Ovary (tissue), 9 donors: ENCODE measurements around the gene SIKE1. TPM values are rescaled to one million over a fixed set of nuclear protein-coding genes. Genes with fewer than 3 reads are reported as not detected.

Experiments used
- DNase-seq, 5 donors: peaks; one replicate each; pipeline ENCODE4 v3.0.0-alpha.2; 2019 to 2020
- H3K27ac ChIP-seq, 2 donors: fragments of 200-600 bp; one replicate each; pipeline versions ENCODE4 v1.5.1 to v1.8.0; 2019 to 2022
- H3K27me3 ChIP-seq: fragments of 200-600 bp; one replicate; pipeline ENCODE4 v1.8.0; 2022
- H3K36me3 ChIP-seq: fragments of 200-600 bp; sonication (generic); one replicate; pipeline ENCODE4 v1.5.1; 2019
- H3K4me1 ChIP-seq: one replicate; pipeline ENCODE4 v1.8.1; 2013; ENCODE audit warnings: mild to moderate bottlenecking, moderate library complexity; ENCODE audit not compliant: insufficient read depth
- H3K4me3 ChIP-seq: fragments of 200-600 bp; sonication (generic); one replicate; pipeline ENCODE4 v1.5.1; 2017
- H3K9me3 ChIP-seq, 2 donors: fragments of 200-600 bp in 1 of 2; sonication (generic) in 1 of 2; one replicate each; pipeline versions ENCODE4 v1.5.1 to v1.8.1; 2013 to 2019; ENCODE audit warnings: mild to moderate bottlenecking in 1 of 2, moderate library complexity in 1 of 2
- EP300 ChIP-seq: sonication (generic); formaldehyde crosslinking; IDR thresholded peaks from one replicate; pipeline ENCODE4 v1.6.1; 2017; ENCODE audit warnings: antibody characterized with exemption
- POLR2A ChIP-seq: fragments of 450-650 bp; IDR thresholded peaks from one replicate; pipeline ENCODE4 v1.6.1; 2017; ENCODE audit warnings: antibody characterized with exemption, mild to moderate bottlenecking, moderate library complexity
- WGBS, 3 donors: extraction: QIAGEN DNeasy Blood & Tissue Kit in 1 of 3; methylation state at CpG; one replicate each; pipeline versions ENCODE4 v1.1.5 to v1.1.7; 2013 to 2017; 5-methylcytosine and 5-hydroxymethylcytosine counted together
- intact Hi-C, 4 donors: fragments of 100-400 bp; cut with DNase I; formaldehyde crosslinking; loops; one replicate each; pipeline versions ENCODE4 v1.11.0 to v1.15.1; 2022 to 2023
- polyA plus RNA-seq, 2 donors: library from polyadenylated mRNA; stranded (reverse); fragments of 200-250 nt in 1 of 2; fragments of 350-450 nt in 1 of 2; fragmentation: Illumina TruSeq in 1 of 2; extraction: RNeasy Lipid Tissue Mini Kit (QIAGEN cat#74804) in 1 of 2; gene quantifications; one replicate each; pipeline ENCODE4 v1.2.3, GENCODE V29; 2013 to 2014
- total RNA-seq, 7 donors: library from RNA; depleted of rRNA in 2 of 7; stranded (reverse); fragments of >200 nt in 2 of 7; fragmentation: NEBNext Ultra II Directional in 3 of 7; extraction: Animal tissue kit (Norgen Biotek cat#: 25700) in 3 of 7; gene quantifications; one replicate each; pipeline versions ENCODE4 v1.1.0 to v1.2.4, GENCODE V29; 2016 to 2023
- TF ChIP-seq, protein P1 (sequence below), 3 donors: fragments of 450-650 bp in 2 of 3; fragments of 200-600 bp in 1 of 3; IDR thresholded peaks; one replicate each; pipeline versions ENCODE4 v1.5.1 to v1.8.0; 2016 to 2022; ENCODE audit warnings: antibody characterized with exemption in 3 of 3, mild to moderate bottlenecking in 1 of 3
- donor health status: DM: no; HTN: no; CAD: no; lungs with moderate emphysema.
- donor health status: DM: no; HTN: no; CAD: no.
- donor health status: Bipolar disorder and iron deficiency.
- donor health status: DM: yes; HTN: yes; CAD: no.
- donor health status: DM: no; HTN: no; CAD: no.
- donor health status: DM: yes; HTN: yes; CAD: no.

SIKE1 gene
- total and polyA plus RNA-seq, 9 donors = 12.4 to 41.8 (median 29.6) TPM

GRCh38 chr1:114729782-114730181 lies 50.7 kb downstream of the SIKE1 start:
- H3K4me1 ChIP-seq = no peaks in the 10 kb centered on the region
- H3K27me3 ChIP-seq = no peaks in the 10 kb centered on the region
- H3K4me3 ChIP-seq = no peak overlapping the region
- TF ChIP-seq EP300 (no peak), POLR2A (no peak)
- TF ChIP-seq, protein P1, sequence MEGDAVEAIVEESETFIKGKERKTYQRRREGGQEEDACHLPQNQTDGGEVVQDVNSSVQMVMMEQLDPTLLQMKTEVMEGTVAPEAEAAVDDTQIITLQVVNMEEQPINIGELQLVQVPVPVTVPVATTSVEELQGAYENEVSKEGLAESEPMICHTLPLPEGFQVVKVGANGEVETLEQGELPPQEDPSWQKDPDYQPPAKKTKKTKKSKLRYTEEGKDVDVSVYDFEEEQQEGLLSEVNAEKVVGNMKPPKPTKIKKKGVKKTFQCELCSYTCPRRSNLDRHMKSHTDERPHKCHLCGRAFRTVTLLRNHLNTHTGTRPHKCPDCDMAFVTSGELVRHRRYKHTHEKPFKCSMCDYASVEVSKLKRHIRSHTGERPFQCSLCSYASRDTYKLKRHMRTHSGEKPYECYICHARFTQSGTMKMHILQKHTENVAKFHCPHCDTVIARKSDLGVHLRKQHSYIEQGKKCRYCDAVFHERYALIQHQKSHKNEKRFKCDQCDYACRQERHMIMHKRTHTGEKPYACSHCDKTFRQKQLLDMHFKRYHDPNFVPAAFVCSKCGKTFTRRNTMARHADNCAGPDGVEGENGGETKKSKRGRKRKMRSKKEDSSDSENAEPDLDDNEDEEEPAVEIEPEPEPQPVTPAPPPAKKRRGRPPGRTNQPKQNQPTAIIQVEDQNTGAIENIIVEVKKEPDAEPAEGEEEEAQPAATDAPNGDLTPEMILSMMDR (IDR thresholded peaks at IDR 0.05) = no peak
- H3K27ac ChIP-seq = no peak overlapping the region
- H3K9me3 ChIP-seq = no peaks in the 10 kb centered on the region
- DNase-seq = no peak
- intact Hi-C loops = no loop called here
- H3K36me3 ChIP-seq = no peaks in the 10 kb centered on the region
- 95 to 97% (median 96%) methylated on average over 1 of the region's 1 CpG for WGBS, 3 donors

DNA sequence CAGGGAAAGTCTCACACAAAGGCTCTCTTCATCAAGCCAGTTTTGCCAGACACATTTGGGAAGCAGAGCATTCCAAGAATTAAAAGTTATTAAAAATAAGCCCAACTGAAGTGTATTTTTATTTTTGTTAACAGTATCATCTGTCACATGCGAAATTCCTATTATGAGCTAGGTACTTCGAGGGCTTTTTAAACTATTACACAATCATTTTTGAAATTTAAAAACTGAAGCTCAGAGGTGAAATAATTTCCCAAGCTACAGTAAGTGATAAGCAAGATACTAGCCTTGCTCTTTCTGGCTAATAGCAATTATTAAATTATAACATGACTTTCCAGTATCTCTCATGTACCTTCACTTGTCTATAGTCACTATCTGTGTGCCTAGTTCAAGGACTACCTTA lies 51.9 kb downstream of the SIKE1 start:
- intact Hi-C loops = no loop called here
- TF ChIP-seq POLR2A (no peak), EP300 (no peak)
- TF ChIP-seq, protein P1 (IDR thresholded peaks at IDR 0.05) = no peak
- Histone ChIP-seq H3K27me3 (no peaks in the 10 kb centered on the region), H3K9me3 (no peaks in the 10 kb centered on the region), H3K36me3 (no peaks in the 10 kb centered on the region), H3K4me3 (no peak overlapping the region), H3K4me1 (no peaks in the 10 kb centered on the region), H3K27ac (no peak overlapping the region)
- no peak for DNase-seq
- WGBS, 3 donors = 76 to 82% (median 78%) methylated on average over 2 of the region's 2 CpGs

DNA sequence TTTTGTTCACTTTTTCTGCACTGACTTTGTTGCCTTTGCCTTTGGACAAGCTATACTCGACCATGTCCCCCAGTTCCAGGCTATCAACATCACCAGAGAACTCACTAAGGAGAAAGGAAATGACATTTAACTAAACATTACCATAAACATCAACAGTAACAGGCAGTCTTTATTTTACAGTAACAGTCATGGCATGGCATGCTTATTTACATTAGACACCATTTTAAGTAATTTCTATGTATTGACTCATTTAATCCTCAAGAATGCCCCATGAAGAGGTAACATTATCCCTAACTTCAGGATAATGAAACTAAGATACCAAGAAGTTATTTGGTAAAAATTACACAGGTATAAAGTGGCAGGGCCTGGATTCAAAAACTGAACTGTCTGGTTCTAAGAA lies 55.3 kb downstream of the SIKE1 start:
- no peak overlapping the region for H3K4me3 ChIP-seq
- H3K4me1 ChIP-seq = no peaks in the 10 kb centered on the region
- DNase-seq = no peak
- WGBS, 3 donors = 76 to 80% (median 80%) methylated on average over 1 of the region's 1 CpG
- no peak overlapping the region for H3K27ac ChIP-seq
- H3K27me3 ChIP-seq = no peaks in the 10 kb centered on the region
- intact Hi-C loops = no loop called here
- H3K36me3 ChIP-seq = peaks cover 3% of the 10 kb centered on the region
- TF ChIP-seq EP300 = no peak
- no peak for TF ChIP-seq POLR2A
- TF ChIP-seq, protein P1 (IDR thresholded peaks at IDR 0.05) = no peak
- no peaks in the 10 kb centered on the region for H3K9me3 ChIP-seq

GRCh38 chr1:114723915-114724314 lies 56.6 kb downstream of the SIKE1 start:
- peaks cover 3% of the 10 kb centered on the region for H3K36me3 ChIP-seq
- 94 to 95% (median 94%) methylated on average over 1 of the region's 1 CpG for WGBS, 3 donors

More at GRCh38 chr1:114723915-114724314, 56.6 kb downstream of the SIKE1 start:
- no peak for DNase-seq
- no peak overlapping the region for H3K4me3 ChIP-seq
- no peaks in the 10 kb centered on the region for H3K4me1 ChIP-seq
- no peaks in the 10 kb centered on the region for H3K9me3 ChIP-seq
- no peak overlapping the region for H3K27ac ChIP-seq
- intact Hi-C loops = no loop called here
- TF ChIP-seq POLR2A (no peak), EP300 (no peak)
- TF ChIP-seq, protein P1 (IDR thresholded peaks at IDR 0.05) = no peak
- H3K27me3 ChIP-seq = no peaks in the 10 kb centered on the region
